DND-41 (cell line): Measurements from ENCODE around the gene GRK3.

Experiments
- CTCF ChIP-seq: IDR thresholded peaks from 2 replicates; pipeline ENCODE4 v1.5.1; 2012; ENCODE audit warnings: borderline replicate concordance, low read length, moderate library complexity, mild to moderate bottlenecking; ENCODE audit not compliant: poor library complexity, severe bottlenecking; ENCODE audit errors: extremely low read depth
- EZH2 ChIP-seq: IDR thresholded peaks from 3 replicates; pipeline ENCODE4 v1.6.1; 2012; ENCODE audit warnings: borderline replicate concordance, low read depth, mild to moderate bottlenecking, moderate library complexity, low read length, inconsistent platforms; ENCODE audit not compliant: severe bottlenecking

- TF ChIP-seq CTCF (no peak), EZH2 (no peak)
Observed at GRCh38 chr22:25666308-25666707, 101.8 kb downstream of the GRK3 start.
